DND-41 (cell line): ENCODE data around the gene GMEB2.

Experiments used
- ATAC-seq: fragments of 200-7000 bp; cut with Tn5 transposase; 3 replicates; pipeline ENCODE4 v1.9.1; 2021; ENCODE audit warnings: low read depth; ENCODE audit not compliant: insufficient read depth
- DNase-seq: peaks from one replicate; pipeline ENCODE4 v3.0.0-alpha.2; 2020
- H2AFZ ChIP-seq: 2 replicates; pipeline ENCODE4 v1.6.0; 2012; ENCODE audit warnings: low read depth, low read length
- H3K27ac ChIP-seq: 2 replicates; pipeline ENCODE4 v1.5.1; 2012; ENCODE audit warnings: low read length, inconsistent platforms
- H3K27me3 ChIP-seq: fragments of 200-600 bp; sonication (generic); 2 replicates; pipeline ENCODE4 v1.6.0; 2012; ENCODE audit warnings: low read length, mild to moderate bottlenecking, inconsistent platforms; ENCODE audit not compliant: insufficient read depth, poor library complexity
- H3K36me3 ChIP-seq: 2 replicates; pipeline ENCODE4 v1.5.1; 2012; ENCODE audit warnings: low read length, inconsistent platforms; ENCODE audit not compliant: insufficient read depth
- H3K4me1 ChIP-seq: 2 replicates; pipeline ENCODE4 v1.5.1; 2012; ENCODE audit warnings: mild to moderate bottlenecking, low read length; ENCODE audit not compliant: insufficient read depth
- H3K4me2 ChIP-seq: 2 replicates; pipeline ENCODE4 v1.6.0; 2012; ENCODE audit warnings: mild to moderate bottlenecking, moderate library complexity, low read length, inconsistent platforms; ENCODE audit not compliant: insufficient read depth
- H3K4me3 ChIP-seq, 2 experiments: fragments of 200-600 bp in 1 of 2; shearing (Covaris generic) in 1 of 2; 2 replicates each; pipeline ENCODE4 v1.5.1; 2012 to 2016; ENCODE audit warnings: inconsistent platforms in 2 of 2, low read length in 2 of 2, mild to moderate bottlenecking in 2 of 2, low read depth in 1 of 2, moderate library complexity in 1 of 2
- H3K79me2 ChIP-seq: 2 replicates; pipeline ENCODE4 v1.6.0; 2012; ENCODE audit warnings: low read length, inconsistent platforms; ENCODE audit not compliant: insufficient read depth
- H3K9ac ChIP-seq: 2 replicates; pipeline ENCODE4 v1.6.0; 2012; ENCODE audit warnings: low read depth, mild to moderate bottlenecking, inconsistent platforms, low read length, moderate library complexity
- H3K9me3 ChIP-seq: 2 replicates; pipeline ENCODE4 v1.5.1; 2012; ENCODE audit warnings: low read length, moderate library complexity, mild to moderate bottlenecking, inconsistent platforms; ENCODE audit not compliant: insufficient read depth, severe bottlenecking
- H4K20me1 ChIP-seq: 2 replicates; pipeline ENCODE4 v1.6.0; 2012; ENCODE audit warnings: low read length; ENCODE audit not compliant: insufficient read depth
- EZH2 ChIP-seq: IDR thresholded peaks from 3 replicates; pipeline ENCODE4 v1.6.1; 2012; ENCODE audit warnings: borderline replicate concordance, low read depth, mild to moderate bottlenecking, moderate library complexity, low read length, inconsistent platforms; ENCODE audit not compliant: severe bottlenecking
- TF ChIP-seq, protein P1 (sequence below): IDR thresholded peaks from 2 replicates; pipeline ENCODE4 v1.5.1; 2012; ENCODE audit warnings: borderline replicate concordance, low read length, moderate library complexity, mild to moderate bottlenecking; ENCODE audit not compliant: poor library complexity, severe bottlenecking; ENCODE audit errors: extremely low read depth

GMEB2 gene

DNA sequence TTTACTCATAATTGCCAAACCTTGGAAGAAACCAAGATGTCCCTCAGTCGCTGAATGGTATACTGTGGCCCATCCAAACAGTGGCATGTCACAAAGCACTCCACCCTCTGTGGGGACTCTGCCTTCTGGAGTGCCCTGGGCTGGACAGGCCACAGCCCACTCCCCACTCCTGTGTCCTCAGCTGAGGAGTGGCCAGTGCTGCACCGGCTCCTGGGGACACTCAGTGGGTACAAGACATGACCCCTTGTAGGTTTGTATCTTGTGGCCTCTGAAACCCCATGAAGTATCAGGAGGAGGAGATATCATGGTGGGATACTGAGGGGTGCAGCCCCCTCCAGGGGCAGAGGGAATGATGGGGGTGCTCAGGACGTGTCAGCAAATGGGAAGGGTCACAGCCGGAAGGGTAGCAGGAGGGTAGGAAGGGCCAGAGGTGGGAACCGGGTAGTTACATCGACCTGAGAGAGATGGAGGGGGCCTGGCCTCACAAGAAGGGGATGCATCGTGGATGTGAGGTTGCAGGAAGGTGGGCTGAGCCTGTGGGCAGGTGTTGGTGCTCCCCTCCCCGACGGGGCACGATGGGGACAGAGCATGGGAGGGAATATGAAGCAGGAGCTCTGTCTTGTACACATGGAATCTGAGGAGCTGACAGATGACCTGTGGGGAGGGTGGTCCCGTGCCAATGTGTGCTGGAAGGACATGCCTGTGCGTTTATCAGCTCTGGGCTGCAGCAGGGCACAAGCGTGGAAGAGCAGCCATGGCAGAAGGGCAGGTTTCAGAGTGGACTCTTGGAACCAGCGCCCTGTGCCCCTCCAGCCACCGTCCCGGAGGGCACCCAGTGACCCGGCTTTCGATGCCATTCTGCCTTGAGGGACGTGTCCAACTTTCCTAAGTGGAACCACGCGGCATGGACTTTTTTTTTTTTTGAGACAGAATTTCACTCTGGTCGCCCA, 41.0 kb downstream of the GMEB2 start:
- H3K4me2 ChIP-seq, result no peak overlapping the region
- H2AFZ ChIP-seq, result no peak overlapping the region
- H3K27ac ChIP-seq, result no peak overlapping the region
- H4K20me1 ChIP-seq, result peaks cover 2% of the 10 kb centered on the region
- no peaks in the 10 kb centered on the region for H3K4me1 ChIP-seq
- TF ChIP-seq, protein P1, sequence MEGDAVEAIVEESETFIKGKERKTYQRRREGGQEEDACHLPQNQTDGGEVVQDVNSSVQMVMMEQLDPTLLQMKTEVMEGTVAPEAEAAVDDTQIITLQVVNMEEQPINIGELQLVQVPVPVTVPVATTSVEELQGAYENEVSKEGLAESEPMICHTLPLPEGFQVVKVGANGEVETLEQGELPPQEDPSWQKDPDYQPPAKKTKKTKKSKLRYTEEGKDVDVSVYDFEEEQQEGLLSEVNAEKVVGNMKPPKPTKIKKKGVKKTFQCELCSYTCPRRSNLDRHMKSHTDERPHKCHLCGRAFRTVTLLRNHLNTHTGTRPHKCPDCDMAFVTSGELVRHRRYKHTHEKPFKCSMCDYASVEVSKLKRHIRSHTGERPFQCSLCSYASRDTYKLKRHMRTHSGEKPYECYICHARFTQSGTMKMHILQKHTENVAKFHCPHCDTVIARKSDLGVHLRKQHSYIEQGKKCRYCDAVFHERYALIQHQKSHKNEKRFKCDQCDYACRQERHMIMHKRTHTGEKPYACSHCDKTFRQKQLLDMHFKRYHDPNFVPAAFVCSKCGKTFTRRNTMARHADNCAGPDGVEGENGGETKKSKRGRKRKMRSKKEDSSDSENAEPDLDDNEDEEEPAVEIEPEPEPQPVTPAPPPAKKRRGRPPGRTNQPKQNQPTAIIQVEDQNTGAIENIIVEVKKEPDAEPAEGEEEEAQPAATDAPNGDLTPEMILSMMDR, result no peak
- no peak for TF ChIP-seq EZH2
- H3K4me3 ChIP-seq, result no peak overlapping the region
- H3K9me3 ChIP-seq, result no peaks in the 10 kb centered on the region
- H3K36me3 ChIP-seq, result peaks cover 28% of the 10 kb centered on the region
- DNase-seq (no peak), ATAC-seq (no peak)
- H3K9ac ChIP-seq, result no peak overlapping the region
- H3K79me2 ChIP-seq, result no peaks in the 10 kb centered on the region
- no peaks in the 10 kb centered on the region for H3K27me3 ChIP-seq

DNA sequence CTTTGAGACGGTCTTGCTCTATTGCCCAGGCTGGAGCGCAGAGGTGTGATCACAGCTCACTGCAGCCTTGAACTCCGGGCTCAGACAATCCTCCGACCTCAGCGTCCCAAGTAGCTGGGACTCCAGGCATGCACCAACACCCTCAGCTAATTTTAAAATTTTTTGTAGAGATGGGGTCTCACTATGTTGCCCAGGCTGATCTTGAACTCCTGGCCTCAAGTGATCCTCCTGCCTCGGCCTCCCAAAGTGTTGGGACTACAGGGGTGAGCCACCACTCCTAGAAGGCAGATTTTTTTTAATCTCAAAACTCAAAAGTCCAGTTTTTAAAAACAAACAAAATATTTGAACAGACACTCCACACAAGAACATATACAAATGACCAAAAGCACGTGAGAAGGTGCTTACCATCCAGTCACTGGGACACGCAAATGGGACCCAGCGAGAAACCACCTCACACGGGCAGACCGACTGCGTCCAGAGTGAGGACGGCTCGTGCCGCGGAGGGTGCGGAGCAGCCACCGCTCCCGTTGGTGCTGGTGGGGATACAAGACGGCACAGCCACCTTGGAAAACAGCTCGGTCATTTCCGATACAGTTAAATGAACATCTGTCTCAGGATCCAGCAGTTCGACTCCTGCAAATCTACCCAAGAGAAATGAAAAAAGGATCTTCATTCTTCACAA, 44.4 kb downstream of the GMEB2 start:
- Histone ChIP-seq H2AFZ (no peak overlapping the region), H3K27me3 (no peaks in the 10 kb centered on the region), H3K9me3 (no peaks in the 10 kb centered on the region), H3K9ac (no peak overlapping the region), H4K20me1 (peaks cover 4% of the 10 kb centered on the region; the same call in 1 of the 2 replicates), H3K36me3 (no peaks in the 10 kb centered on the region), H3K4me2 (no peak overlapping the region), H3K27ac (no peak overlapping the region), H3K4me1 (no peaks in the 10 kb centered on the region), H3K4me3 (no peak overlapping the region), H3K79me2 (no peaks in the 10 kb centered on the region)
- no peak for ATAC-seq
- no peak for DNase-seq
- TF ChIP-seq EZH2, result no peak
- TF ChIP-seq, protein P1, result no peak

DNA sequence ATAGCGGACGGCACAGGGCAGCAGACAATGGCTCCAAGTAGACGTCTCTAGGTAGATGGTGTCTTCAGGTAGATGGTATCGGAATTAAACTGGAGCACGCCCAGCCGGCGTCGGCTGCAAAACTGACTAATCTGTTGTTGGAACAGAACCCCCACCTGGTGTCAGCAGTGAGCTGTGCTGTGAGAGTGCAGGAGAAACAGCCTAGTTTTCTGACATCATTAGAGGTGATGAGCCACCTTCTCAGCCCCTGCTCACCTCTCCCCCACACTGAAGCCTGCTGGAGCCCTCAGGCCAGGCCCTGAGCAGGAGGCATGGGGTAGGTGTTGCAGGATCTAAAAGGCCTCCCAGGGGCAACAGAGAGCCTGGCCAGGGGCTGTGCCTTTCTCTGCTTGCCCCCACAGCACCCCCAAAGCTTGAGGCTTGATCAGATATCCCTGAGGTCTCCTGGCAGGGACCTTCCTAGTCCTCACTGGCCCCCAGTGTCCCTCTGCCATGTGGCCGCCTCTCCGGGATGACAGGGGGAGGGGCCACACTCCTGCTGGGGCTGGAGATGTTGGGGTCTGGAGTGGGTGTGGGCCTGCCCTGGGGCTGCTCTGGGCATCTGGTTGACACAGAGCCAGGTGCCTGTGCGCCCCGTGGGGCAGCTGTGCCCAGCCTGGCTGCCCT, 46.0 kb downstream of the GMEB2 start:
- Histone ChIP-seq H2AFZ (no peak overlapping the region), H3K9me3 (no peaks in the 10 kb centered on the region), H3K4me2 (no peak overlapping the region), H3K9ac (no peak overlapping the region), H3K27me3 (no peaks in the 10 kb centered on the region), H3K4me3 (no peak overlapping the region), H3K79me2 (no peaks in the 10 kb centered on the region), H3K36me3 (no peaks in the 10 kb centered on the region), H3K27ac (no peak overlapping the region), H4K20me1 (peaks cover 4% of the 10 kb centered on the region; the same call in 1 of the 2 replicates), H3K4me1 (no peaks in the 10 kb centered on the region)
- ATAC-seq, result peak; percentile 54; the same call in 2 of the 3 replicates
- TF ChIP-seq, protein P1, result peak; percentile 55
- TF ChIP-seq EZH2, result no peak
- DNase-seq, result peak; percentile 33
